Astrocyte (in vitro differentiated cells and primary cell): ENCODE measurements around the gene CMTM4.

Source experiments
- EZH2 ChIP-seq: IDR thresholded peaks from 2 replicates; pipeline ENCODE4 v1.6.1; 2012; ENCODE audit warnings: mild to moderate bottlenecking, low read length, inconsistent platforms; ENCODE audit not compliant: insufficient read depth
- TF ChIP-seq, protein P1 (sequence below): IDR thresholded peaks from 2 replicates; pipeline ENCODE4 v1.5.1; 2011; ENCODE audit warnings: low read depth, mild to moderate bottlenecking, inconsistent platforms, low read length, moderate library complexity; ENCODE audit not compliant: insufficient read depth

GRCh38 chr16:66618588-66619375, 77.8 kb downstream of the CMTM4 start:
- TF ChIP-seq, protein P1, sequence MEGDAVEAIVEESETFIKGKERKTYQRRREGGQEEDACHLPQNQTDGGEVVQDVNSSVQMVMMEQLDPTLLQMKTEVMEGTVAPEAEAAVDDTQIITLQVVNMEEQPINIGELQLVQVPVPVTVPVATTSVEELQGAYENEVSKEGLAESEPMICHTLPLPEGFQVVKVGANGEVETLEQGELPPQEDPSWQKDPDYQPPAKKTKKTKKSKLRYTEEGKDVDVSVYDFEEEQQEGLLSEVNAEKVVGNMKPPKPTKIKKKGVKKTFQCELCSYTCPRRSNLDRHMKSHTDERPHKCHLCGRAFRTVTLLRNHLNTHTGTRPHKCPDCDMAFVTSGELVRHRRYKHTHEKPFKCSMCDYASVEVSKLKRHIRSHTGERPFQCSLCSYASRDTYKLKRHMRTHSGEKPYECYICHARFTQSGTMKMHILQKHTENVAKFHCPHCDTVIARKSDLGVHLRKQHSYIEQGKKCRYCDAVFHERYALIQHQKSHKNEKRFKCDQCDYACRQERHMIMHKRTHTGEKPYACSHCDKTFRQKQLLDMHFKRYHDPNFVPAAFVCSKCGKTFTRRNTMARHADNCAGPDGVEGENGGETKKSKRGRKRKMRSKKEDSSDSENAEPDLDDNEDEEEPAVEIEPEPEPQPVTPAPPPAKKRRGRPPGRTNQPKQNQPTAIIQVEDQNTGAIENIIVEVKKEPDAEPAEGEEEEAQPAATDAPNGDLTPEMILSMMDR = no peak
- no peak for TF ChIP-seq EZH2
